ENCODE measurements around the gene EXOC3L4.

GRCh38 chr14:103108749-103109207 lies 14.3 kb downstream of the EXOC3L4 start:
- no peak for TF ChIP-seq POLR2A (IDR thresholded peaks at IDR 0.05; ENCODE audit: low read length)
- TF ChIP-seq GATA1 (IDR thresholded peaks at IDR 0.05; ENCODE audit: low read depth, low read length) = no peak
